ENCODE results near the gene CIT. TPM values are rescaled to one million over a fixed set of nuclear protein-coding genes. Genes with fewer than 3 reads are reported as not detected.

CIT gene
- total and polyA plus RNA-seq, 9 of the 15 experiments (the other 6 are each of a cell fraction or from before 2014, with no cell fraction given) = 1.1 to 46.7 (median 21.3) TPM

- TF ChIP-seq ZNF512 (tag; IDR thresholded peaks at IDR 0.05) (no peak), ZNF77 (CRISPR knock-in tag; IDR thresholded peaks at IDR 0.05) (no peak), ZNF79 (CRISPR knock-in tag; IDR thresholded peaks at IDR 0.05; ENCODE audit: low read depth) (no peak), ZNF668 (CRISPR knock-in tag; IDR thresholded peaks at IDR 0.05) (no peak), ZNF224 (CRISPR knock-in tag; IDR thresholded peaks at IDR 0.05) (no peak), ZNF408 (CRISPR knock-in tag; IDR thresholded peaks at IDR 0.05; ENCODE audit: low read depth) (no peak), SMARCA5 (IDR thresholded peaks at IDR 0.05) (no peak), DEAF1 (CRISPR knock-in tag; IDR thresholded peaks at IDR 0.05) (0 out of 2 replicates have a peak, but pooled peaks have one; percentile 7), ZNF133 (CRISPR knock-in tag; IDR thresholded peaks at IDR 0.05) (no peak), MITF (IDR thresholded peaks at IDR 0.05) (0 out of 2 replicates have a peak, but pooled peaks have one; percentile 6), ZNF384 (IDR thresholded peaks at IDR 0.05; ENCODE audit: low read depth, low read length) (no peak; the same call in 1 of the 2 replicates), SRSF1 (IDR thresholded peaks at IDR 0.05; ENCODE audit: low read depth, low read length) (no peak), ZNF778 (CRISPR knock-in tag; IDR thresholded peaks at IDR 0.05) (no peak), ZFP36 (IDR thresholded peaks at IDR 0.05; ENCODE audit: low read depth, low read length, partially characterized antibody) (no peak), IRF1 (CRISPR knock-in tag; IDR thresholded peaks at IDR 0.05; ENCODE audit: borderline replicate concordance) (no peak), SLC30A9 (CRISPR knock-in tag; IDR thresholded peaks at IDR 0.05) (no peak), MLX (CRISPR knock-in tag; conservative IDR thresholded peaks at IDR 0.05) (no peak), PTRF (tag; IDR thresholded peaks at IDR 0.05) (no peak), ZNF134 (CRISPR knock-in tag; conservative IDR thresholded peaks at IDR 0.05) (no peak), SIRT6 (IDR thresholded peaks at IDR 0.05; ENCODE audit: low read depth, low read length) (no peak), TCF7L2 (IDR thresholded peaks at IDR 0.05; ENCODE audit: low read depth, low read length) (no peak), L3MBTL2 (IDR thresholded peaks at IDR 0.05) (peak; percentile 90)
Observed at GRCh38 chr12:119667577-119668323, 209.4 kb downstream of the CIT start, which contains the start of gene PRKAB1 (continued).

Data from K562 (cell line).